ENCODE results near the gene SLC38A3. TPM values are rescaled to one million over a fixed set of nuclear protein-coding genes. Genes with fewer than 3 reads are reported as not detected.

The SLC38A3 gene
- total and polyA plus RNA-seq, 9 of the 15 experiments (the other 6 are each of a cell fraction or from before 2014, with no cell fraction given) = 0.09 to 0.38 (median 0.16) TPM; not detected in 6

DNA sequence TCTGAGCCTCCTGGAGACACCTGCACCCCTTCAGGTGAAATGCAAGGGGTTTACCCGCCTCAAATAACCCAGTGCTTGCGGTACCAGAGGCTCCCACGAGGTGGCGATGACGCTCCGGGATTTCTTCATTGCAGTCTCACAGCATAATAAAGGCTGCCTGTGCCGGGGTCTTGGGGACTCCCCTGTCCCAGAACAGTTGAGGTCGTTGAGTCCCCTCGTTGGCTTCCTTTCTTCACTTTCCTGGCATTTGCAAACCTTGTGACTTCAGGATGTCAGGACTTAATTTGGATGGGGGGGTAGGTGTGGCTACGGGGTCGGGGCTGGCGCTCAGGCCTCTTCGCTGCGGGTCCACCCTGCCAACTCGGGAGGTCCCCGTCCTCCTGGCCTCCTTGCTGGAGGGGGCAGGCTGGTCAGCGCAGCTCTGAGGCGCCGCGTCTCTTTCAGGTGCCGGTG, 12.4 kb upstream of the SLC38A3 start (continued):
- TF ChIP-seq, protein P1, sequence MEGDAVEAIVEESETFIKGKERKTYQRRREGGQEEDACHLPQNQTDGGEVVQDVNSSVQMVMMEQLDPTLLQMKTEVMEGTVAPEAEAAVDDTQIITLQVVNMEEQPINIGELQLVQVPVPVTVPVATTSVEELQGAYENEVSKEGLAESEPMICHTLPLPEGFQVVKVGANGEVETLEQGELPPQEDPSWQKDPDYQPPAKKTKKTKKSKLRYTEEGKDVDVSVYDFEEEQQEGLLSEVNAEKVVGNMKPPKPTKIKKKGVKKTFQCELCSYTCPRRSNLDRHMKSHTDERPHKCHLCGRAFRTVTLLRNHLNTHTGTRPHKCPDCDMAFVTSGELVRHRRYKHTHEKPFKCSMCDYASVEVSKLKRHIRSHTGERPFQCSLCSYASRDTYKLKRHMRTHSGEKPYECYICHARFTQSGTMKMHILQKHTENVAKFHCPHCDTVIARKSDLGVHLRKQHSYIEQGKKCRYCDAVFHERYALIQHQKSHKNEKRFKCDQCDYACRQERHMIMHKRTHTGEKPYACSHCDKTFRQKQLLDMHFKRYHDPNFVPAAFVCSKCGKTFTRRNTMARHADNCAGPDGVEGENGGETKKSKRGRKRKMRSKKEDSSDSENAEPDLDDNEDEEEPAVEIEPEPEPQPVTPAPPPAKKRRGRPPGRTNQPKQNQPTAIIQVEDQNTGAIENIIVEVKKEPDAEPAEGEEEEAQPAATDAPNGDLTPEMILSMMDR (IDR thresholded peaks at IDR 0.05 in 2 of 3, conservative IDR thresholded peaks at IDR 0.05 in 1 of 3; ENCODE audit: insufficient read depth in 2 of 3, low read depth in 1 of 3, low read length in 3 of 3) = peak; percentile 80 to 83 (median 80)
- no peak for TF ChIP-seq RBM15 (IDR thresholded peaks at IDR 0.05; ENCODE audit: insufficient read depth, low read length)
- no peak for TF ChIP-seq ZBED1 (IDR thresholded peaks at IDR 0.05)
- TF ChIP-seq ILK (tag; IDR thresholded peaks at IDR 0.05; ENCODE audit: borderline replicate concordance, low read depth) = no peak
- TF ChIP-seq CC2D1A (IDR thresholded peaks at IDR 0.05) = peak; percentile 26; the same call in 1 of the 2 replicates
- TF ChIP-seq CTBP1 (IDR thresholded peaks at IDR 0.05; ENCODE audit: borderline replicate concordance) = no peak

DNA sequence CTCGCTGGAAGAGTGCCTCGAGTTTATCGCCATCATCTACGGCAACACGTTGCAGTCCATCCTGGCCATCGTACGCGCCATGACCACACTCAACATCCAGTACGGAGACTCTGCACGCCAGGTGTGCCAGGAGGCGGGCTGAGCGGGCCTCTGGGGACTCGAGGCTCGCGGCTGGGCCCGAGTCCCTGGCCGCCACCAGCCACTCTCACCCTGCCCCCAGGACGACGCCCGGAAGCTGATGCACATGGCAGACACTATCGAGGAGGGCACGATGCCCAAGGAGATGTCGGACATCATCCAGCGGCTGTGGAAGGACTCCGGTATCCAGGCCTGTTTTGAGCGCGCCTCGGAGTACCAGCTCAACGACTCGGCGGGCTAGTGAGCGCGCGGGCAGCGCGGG, 11.8 kb upstream of the SLC38A3 start:
- H4K20me1 ChIP-seq (replicated peaks; ENCODE audit: control insufficient read depth, insufficient read depth, low read length) = no peaks in the 10 kb centered on the region; the same call in 1 of the 2 replicates
- H3K27ac ChIP-seq (ENCODE audit: extremely low read depth, low read depth, low read length) = no peak overlapping the region
- POLR2A ChIA-PET = no interaction called here
- H3K79me2 ChIP-seq (ENCODE audit: control insufficient read depth, insufficient read depth, low read length) = no peaks in the 10 kb centered on the region
- DNase-seq (ENCODE audit: extremely low read depth in 1 of 4, low spot score in 3 of 4) (no peak), ATAC-seq (no peak), FAIRE-seq (no peak)
- BruUV-seq (replicated peaks) = no TSS peak
- WGBS (ENCODE audit: insufficient coverage, low coverage, missing lambda C conversion rate) = 26% methylated on average over 25 of the region's 36 CpGs
- H3K9me1 ChIP-seq (ENCODE audit: control insufficient read depth, insufficient read depth, low read length) = no peaks in the 10 kb centered on the region
- H3K27me3 ChIP-seq (ENCODE audit: control insufficient read depth in 2 of 2, insufficient read depth in 2 of 2, low read length in 2 of 2) = peaks cover 0 to 15% of the 10 kb centered on the region in 2 experiments; a peak in 2 of 5 replicates
- no peak overlapping the region for H3K4me3 ChIP-seq
- H3K9me3 ChIP-seq (replicated peaks; ENCODE audit: control insufficient read depth, insufficient read depth, low read depth, low read length) = no peaks in the 10 kb centered on the region
- in situ Hi-C loops (cut with MboI) = loop anchor here (5.0 kb wide), 2 partner anchors 34 to 79 kb away; no protein-coding TSS in a partner anchor
- CTCF ChIA-PET (ENCODE audit: low intra/inter-chr PET ratio) = interaction anchor here (0.6 to 4.9 kb wide), 6 partner anchors 30 to 80 kb away, joined by 3 to 91 read pairs (median 6); no protein-coding TSS in a partner anchor
- H3K9ac ChIP-seq (ENCODE audit: insufficient read depth in 1 of 2, low read depth in 2 of 2, low read length in 2 of 2) = no peak overlapping the region
- no peak overlapping the region for H3K4me2 ChIP-seq (ENCODE audit: insufficient read depth, low read length)
- H2AFZ ChIP-seq (ENCODE audit: low read depth, low read length) = no peak overlapping the region
- intact Hi-C loops (cut with micrococcal nuclease) = no loop called here
- H3K4me1 ChIP-seq (replicated peaks in 1 of 2; ENCODE audit: control insufficient read depth in 2 of 2, insufficient read depth in 2 of 2, low read length in 2 of 2) = peaks cover 2 to 33% of the 10 kb centered on the region in 2 experiments; a peak in 2 of 5 replicates
- no peaks in the 10 kb centered on the region for H3K36me3 ChIP-seq (ENCODE audit: control insufficient read depth, insufficient read depth, low read length)
- TF ChIP-seq SIX5 (IDR thresholded peaks at IDR 0.05; ENCODE audit: borderline replicate concordance in 1 of 2, insufficient read depth in 1 of 2, low read depth in 1 of 2, low read length in 2 of 2) (no peak), PHF21A (IDR thresholded peaks at IDR 0.05; ENCODE audit: borderline replicate concordance, low read depth) (no peak), PCBP1 (IDR thresholded peaks at IDR 0.05; ENCODE audit: low read depth, low read length, poor library complexity, severe bottlenecking) (no peak), MAFG (tag; conservative IDR thresholded peaks at IDR 0.05) (no peak), WHSC1 (IDR thresholded peaks at IDR 0.05; ENCODE audit: low read length) (no peak), ZNF134 (CRISPR knock-in tag; conservative IDR thresholded peaks at IDR 0.05) (no peak), HMG20A (CRISPR knock-in tag; conservative IDR thresholded peaks at IDR 0.05) (no peak), CAMTA2 (CRISPR knock-in tag; conservative IDR thresholded peaks at IDR 0.05) (no peak), RFX7 (CRISPR knock-in tag; IDR thresholded peaks at IDR 0.05) (no peak), DIDO1 (tag; IDR thresholded peaks at IDR 0.05; ENCODE audit: low read depth) (no peak), CREBBP (IDR thresholded peaks at IDR 0.05; ENCODE audit: low read depth, low read length) (no peak), ATF1 (CRISPR knock-in tag; IDR thresholded peaks at IDR 0.05) (no peak), ATF1 (tag; IDR thresholded peaks at IDR 0.05) (no peak), ZZZ3 (IDR thresholded peaks at IDR 0.05) (no peak)
- TF ChIP-seq, protein P2, sequence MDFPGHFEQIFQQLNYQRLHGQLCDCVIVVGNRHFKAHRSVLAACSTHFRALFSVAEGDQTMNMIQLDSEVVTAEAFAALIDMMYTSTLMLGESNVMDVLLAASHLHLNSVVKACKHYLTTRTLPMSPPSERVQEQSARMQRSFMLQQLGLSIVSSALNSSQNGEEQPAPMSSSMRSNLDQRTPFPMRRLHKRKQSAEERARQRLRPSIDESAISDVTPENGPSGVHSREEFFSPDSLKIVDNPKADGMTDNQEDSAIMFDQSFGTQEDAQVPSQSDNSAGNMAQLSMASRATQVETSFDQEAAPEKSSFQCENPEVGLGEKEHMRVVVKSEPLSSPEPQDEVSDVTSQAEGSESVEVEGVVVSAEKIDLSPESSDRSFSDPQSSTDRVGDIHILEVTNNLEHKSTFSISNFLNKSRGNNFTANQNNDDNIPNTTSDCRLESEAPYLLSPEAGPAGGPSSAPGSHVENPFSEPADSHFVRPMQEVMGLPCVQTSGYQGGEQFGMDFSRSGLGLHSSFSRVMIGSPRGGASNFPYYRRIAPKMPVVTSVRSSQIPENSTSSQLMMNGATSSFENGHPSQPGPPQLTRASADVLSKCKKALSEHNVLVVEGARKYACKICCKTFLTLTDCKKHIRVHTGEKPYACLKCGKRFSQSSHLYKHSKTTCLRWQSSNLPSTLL (IDR thresholded peaks at IDR 0.05) = no peak

Measured in K562 (cell line).